Right lobe of liver (tissue), 6 donors: ENCODE data around the gene FGD2. TPM values are rescaled to one million over a fixed set of nuclear protein-coding genes. Genes with fewer than 3 reads are reported as not detected.

ENCODE experiments used
- ATAC-seq, 4 donors: fragments of 200-7000 bp; cut with Tn5 transposase; one replicate each; pipeline ENCODE4 v1.9.1; 2020; ENCODE audit warnings: mild to moderate bottlenecking in 4 of 4, moderate library complexity in 4 of 4
- DNase-seq, 3 donors: peaks; one replicate each; pipeline ENCODE4 v3.0.0-alpha.2; 2020
- H3K27ac ChIP-seq, 3 donors: fragments of 200-600 bp; one replicate each; pipeline ENCODE4 v1.8.0; 2022
- H3K27me3 ChIP-seq, 2 donors: fragments of 200-600 bp; one replicate each; pipeline ENCODE4 v1.8.0; 2022
- H3K36me3 ChIP-seq, 4 donors: fragments of 200-600 bp; sonication (generic) in 1 of 4; one replicate each; pipeline versions ENCODE4 v1.5.1 to v1.8.0; 2017 to 2022; ENCODE audit warnings: control low read depth in 1 of 4
- H3K4me1 ChIP-seq, 4 donors: fragments of 200-600 bp; sonication (generic) in 1 of 4; one replicate each; pipeline versions ENCODE4 v1.5.1 to v1.8.0; 2017 to 2022; ENCODE audit warnings: control low read depth in 1 of 4
- H3K4me3 ChIP-seq, 3 donors: fragments of 200-600 bp; one replicate each; pipeline ENCODE4 v1.8.0; 2022
- H3K9me3 ChIP-seq, 4 donors: fragments of 200-600 bp; sonication (generic) in 1 of 4; one replicate each; pipeline versions ENCODE4 v1.5.1 to v1.8.0; 2017 to 2022; ENCODE audit warnings: control low read depth in 1 of 4
- POLR2A ChIP-seq: fragments of 450-650 bp; IDR thresholded peaks from one replicate; pipeline ENCODE4 v1.6.1; 2017; ENCODE audit warnings: antibody characterized with exemption, mild to moderate bottlenecking
- WGBS: methylation state at CpG from one replicate; pipeline ENCODE4 v1.1.6; 2018; ENCODE audit warnings: low coverage, low lambda C conversion rate; ENCODE audit not compliant: insufficient coverage; ENCODE audit errors: missing lambda C conversion rate; 5-methylcytosine and 5-hydroxymethylcytosine counted together
- intact Hi-C, 2 donors: fragments of 100-400 bp; cut with DNase I; formaldehyde crosslinking; loops; one replicate each; pipeline versions ENCODE4 v1.11.2 to v1.14.1; 2022
- total RNA-seq, 6 experiments: library from RNA; depleted of rRNA in 2 of 6; stranded (reverse); fragments of >200 nt in 2 of 6; fragmentation: NEBNext Ultra II Directional in 3 of 6; extraction: Animal tissue kit (Norgen Biotek cat#: 25700) in 3 of 6; gene quantifications; one replicate each; pipeline versions ENCODE4 v1.1.0 to v1.2.4, GENCODE V29; 2016 to 2023
- TF ChIP-seq, protein P1 (sequence below), 4 donors: fragments of 200-600 bp in 3 of 4; fragments of 450-650 bp in 1 of 4; IDR thresholded peaks; one replicate each; pipeline versions ENCODE4 v1.5.1 to v1.8.0; 2016 to 2022; ENCODE audit warnings: antibody characterized with exemption in 4 of 4, mild to moderate bottlenecking in 2 of 4
- donor health status: DM: no; HTN: yes; CAD: no.
- donor health status: DM: no; HTN: no; CAD: no.
- donor health status: DM: no; HTN: no; CAD: no.
- donor health status: DM: no; HTN: yes; CAD: no.
- donor health status: DM: no; HTN: yes; CAD: no.

Gene FGD2
- total RNA-seq, 6 experiments from 2014 or later, result 6.6 to 15.6 (median 9.6) TPM

GRCh38 chr6:37014667-37015066 lies 9.2 kb downstream of the FGD2 start:
- no peaks in the 10 kb centered on the region for H3K27me3 ChIP-seq
- intact Hi-C loops, result loop anchor here (10.0 kb wide), 1 partner anchor 250 kb away; no protein-coding TSS in a partner anchor
- 93% methylated on average over 5 of the region's 12 CpGs for WGBS
- H3K36me3 ChIP-seq, result no peaks in the 10 kb centered on the region
- DNase-seq (no peak), ATAC-seq (no peak)
- peaks cover 0 to 19% (median 7%) of the 10 kb centered on the region in 4 donors for H3K4me1 ChIP-seq
- TF ChIP-seq, protein P1, sequence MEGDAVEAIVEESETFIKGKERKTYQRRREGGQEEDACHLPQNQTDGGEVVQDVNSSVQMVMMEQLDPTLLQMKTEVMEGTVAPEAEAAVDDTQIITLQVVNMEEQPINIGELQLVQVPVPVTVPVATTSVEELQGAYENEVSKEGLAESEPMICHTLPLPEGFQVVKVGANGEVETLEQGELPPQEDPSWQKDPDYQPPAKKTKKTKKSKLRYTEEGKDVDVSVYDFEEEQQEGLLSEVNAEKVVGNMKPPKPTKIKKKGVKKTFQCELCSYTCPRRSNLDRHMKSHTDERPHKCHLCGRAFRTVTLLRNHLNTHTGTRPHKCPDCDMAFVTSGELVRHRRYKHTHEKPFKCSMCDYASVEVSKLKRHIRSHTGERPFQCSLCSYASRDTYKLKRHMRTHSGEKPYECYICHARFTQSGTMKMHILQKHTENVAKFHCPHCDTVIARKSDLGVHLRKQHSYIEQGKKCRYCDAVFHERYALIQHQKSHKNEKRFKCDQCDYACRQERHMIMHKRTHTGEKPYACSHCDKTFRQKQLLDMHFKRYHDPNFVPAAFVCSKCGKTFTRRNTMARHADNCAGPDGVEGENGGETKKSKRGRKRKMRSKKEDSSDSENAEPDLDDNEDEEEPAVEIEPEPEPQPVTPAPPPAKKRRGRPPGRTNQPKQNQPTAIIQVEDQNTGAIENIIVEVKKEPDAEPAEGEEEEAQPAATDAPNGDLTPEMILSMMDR (IDR thresholded peaks at IDR 0.05), result no peak
- no peak for TF ChIP-seq POLR2A
- no peak overlapping the region for H3K27ac ChIP-seq
- H3K4me3 ChIP-seq, result no peak overlapping the region
- no peaks in the 10 kb centered on the region for H3K9me3 ChIP-seq

GRCh38 chr6:37015532-37015931 lies 10.1 kb downstream of the FGD2 start:
- no peak for ATAC-seq
- intact Hi-C loops, result loop anchor here (10.0 kb wide), 1 partner anchor 251 kb away; no protein-coding TSS in a partner anchor
- H3K4me3 ChIP-seq, result no peak overlapping the region
- WGBS, result 83% methylated on average over 4 of the region's 9 CpGs
- H3K4me1 ChIP-seq, result peaks cover 0 to 20% (median 7%) of the 10 kb centered on the region in 4 donors
- no peaks in the 10 kb centered on the region for H3K36me3 ChIP-seq
- no peaks in the 10 kb centered on the region for H3K9me3 ChIP-seq
- TF ChIP-seq POLR2A, result no peak
- TF ChIP-seq, protein P1 (IDR thresholded peaks at IDR 0.05), result no peak
- no peak for DNase-seq
- no peaks in the 10 kb centered on the region for H3K27me3 ChIP-seq
- H3K27ac ChIP-seq, result no peak overlapping the region

DNA sequence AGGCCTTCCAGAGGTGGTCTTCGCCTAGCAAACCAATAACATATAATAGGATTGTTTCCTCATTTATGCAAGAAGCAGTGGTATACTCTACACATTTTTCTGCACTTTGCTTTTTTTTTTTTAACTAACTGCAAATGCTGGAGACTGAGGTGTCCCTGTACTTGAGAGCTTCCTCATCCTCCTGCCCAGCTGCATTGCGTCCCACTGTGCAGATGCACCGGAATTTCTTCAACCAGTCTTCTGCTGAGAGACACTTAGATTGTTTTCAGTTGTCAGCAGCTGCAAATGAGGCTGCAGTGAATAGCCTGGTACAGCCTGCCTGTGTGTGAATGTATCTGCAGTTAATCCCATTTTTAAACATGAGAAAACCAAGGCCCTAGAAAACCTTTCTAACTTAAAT lies 11.5 kb downstream of the FGD2 start:
- H3K27me3 ChIP-seq, result no peaks in the 10 kb centered on the region
- peaks cover 0 to 23% (median 7%) of the 10 kb centered on the region in 4 donors for H3K4me1 ChIP-seq
- TF ChIP-seq POLR2A, result no peak
- TF ChIP-seq, protein P1 (IDR thresholded peaks at IDR 0.05), result no peak
- 66% methylated on average over 3 of the region's 3 CpGs for WGBS
- intact Hi-C loops, result loop anchor here (10.0 kb wide), 1 partner anchor 252 kb away; no protein-coding TSS in a partner anchor
- no peak for ATAC-seq
- DNase-seq, result no peak
- H3K4me3 ChIP-seq, result no peak overlapping the region
- no peaks in the 10 kb centered on the region for H3K36me3 ChIP-seq
- H3K27ac ChIP-seq, result no peak overlapping the region
- no peaks in the 10 kb centered on the region for H3K9me3 ChIP-seq

- TF ChIP-seq POLR2A, result no peak
- TF ChIP-seq, protein P1 (IDR thresholded peaks at IDR 0.05), result no peak
- no peak overlapping the region for H3K27ac ChIP-seq
Observed at GRCh38 chr6:37017606-37018197, 12.2 kb downstream of the FGD2 start.

More at GRCh38 chr6:37017606-37018197, 12.2 kb downstream of the FGD2 start:
- no peaks in the 10 kb centered on the region for H3K9me3 ChIP-seq
- no peaks in the 10 kb centered on the region for H3K36me3 ChIP-seq
- no peaks in the 10 kb centered on the region for H3K27me3 ChIP-seq
- peaks cover 0 to 30% (median 9%) of the 10 kb centered on the region in 4 donors for H3K4me1 ChIP-seq
- intact Hi-C loops, result loop anchor here (10.0 kb wide), 1 partner anchor 253 kb away; no protein-coding TSS in a partner anchor
- no peak for ATAC-seq
- no peak overlapping the region for H3K4me3 ChIP-seq
- 53% methylated on average over 5 of the region's 5 CpGs for WGBS
- DNase-seq, result no peak
